HG03378 (cell line): ENCODE data around the gene EXOC6B.
"Not testable (repeated sequence)": the region's sequence is repeated elsewhere in the genome, so short reads cannot be mapped to it uniquely, and the experiment has no call there.

Experiments used
- ATAC-seq: cut with Tn5 transposase; IDR thresholded peaks from one replicate; pipeline ENCODE4 v1.9.1; 2021; ENCODE audit warnings: mild to moderate bottlenecking, moderate library complexity; ENCODE audit not compliant: unreplicated experiment

EXOC6B gene

GRCh38 chr2:72484622-72485021, 341.2 kb downstream of the EXOC6B start:
- not testable (repeated sequence) for ATAC-seq

GRCh38 chr2:72483346-72483745, 342.5 kb downstream of the EXOC6B start:
- no peak for ATAC-seq

- no peak for ATAC-seq
Measured at GRCh38 chr2:72475246-72475645, 350.6 kb downstream of the EXOC6B start.

- ATAC-seq: no peak
Measured at GRCh38 chr2:72457801-72458516, 367.9 kb downstream of the EXOC6B start.

GRCh38 chr2:72454189-72454588, 371.6 kb downstream of the EXOC6B start:
- ATAC-seq: no peak

GRCh38 chr2:72442270-72442669, 383.6 kb downstream of the EXOC6B start:
- no peak for ATAC-seq

- ATAC-seq: no peak
Measured at GRCh38 chr2:72439892-72440291, 385.9 kb downstream of the EXOC6B start.

DNA sequence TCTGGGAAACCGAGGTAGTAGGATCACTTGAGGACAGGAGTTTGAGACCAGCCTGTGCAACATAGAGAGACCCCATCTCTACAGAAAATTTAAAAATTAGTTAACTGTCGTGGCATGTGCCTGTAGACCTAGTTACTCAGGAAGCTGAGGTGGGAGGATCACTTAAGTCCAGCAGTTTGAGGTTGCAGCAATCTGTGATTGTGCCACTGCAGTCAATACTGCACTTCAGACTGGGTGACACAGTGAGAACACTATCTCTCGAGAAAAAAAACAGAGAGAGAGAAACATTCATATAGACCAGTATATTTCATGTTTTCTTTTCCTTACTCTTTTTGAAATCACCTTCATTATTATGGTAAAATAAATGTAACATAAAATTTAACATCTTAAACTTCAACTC, 387.5 kb downstream of the EXOC6B start:
- ATAC-seq: no peak

- ATAC-seq: no peak
Measured at GRCh38 chr2:72431737-72432136, 394.1 kb downstream of the EXOC6B start.

DNA sequence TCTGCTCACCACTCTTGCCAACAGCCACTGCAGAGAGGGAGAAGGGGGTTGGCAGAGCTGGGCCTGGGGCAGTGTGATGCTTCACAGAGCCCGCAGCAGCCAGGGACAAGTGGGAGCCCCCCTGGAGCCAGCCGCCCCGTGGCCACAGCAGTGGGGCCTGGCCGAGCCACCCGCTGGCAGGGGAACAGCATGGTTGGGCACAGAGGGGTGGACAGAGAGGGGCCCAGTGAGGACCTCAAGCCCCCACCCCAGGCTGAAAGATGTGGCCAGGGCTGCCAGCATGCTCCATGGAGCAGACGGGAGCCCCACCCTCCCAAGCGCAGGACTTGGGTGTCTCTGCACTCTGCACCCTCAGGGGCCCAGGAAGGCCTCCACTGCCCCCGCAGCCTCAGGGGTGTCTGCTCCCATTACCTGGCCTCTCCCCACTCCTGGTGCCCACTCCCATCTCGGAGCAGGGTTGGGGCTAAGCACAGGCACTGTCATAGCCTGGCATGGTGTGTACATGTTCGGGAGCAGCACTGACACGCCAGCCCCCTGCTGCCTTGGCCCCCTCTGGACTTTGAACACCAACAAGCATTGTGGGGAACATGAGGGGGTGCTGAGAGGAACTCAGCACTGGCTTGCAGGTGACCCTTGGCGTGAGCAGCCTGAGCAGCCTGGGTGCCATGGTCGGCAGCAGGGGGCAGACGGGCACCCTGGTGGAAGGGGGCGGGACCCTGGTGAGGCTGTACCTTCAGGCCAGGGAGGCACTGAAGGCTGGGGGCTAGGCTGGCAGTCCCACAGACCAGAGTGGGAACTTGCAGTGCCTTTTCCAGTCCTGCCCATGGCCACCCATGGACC, 398.6 kb downstream of the EXOC6B start:
- no peak for ATAC-seq

DNA sequence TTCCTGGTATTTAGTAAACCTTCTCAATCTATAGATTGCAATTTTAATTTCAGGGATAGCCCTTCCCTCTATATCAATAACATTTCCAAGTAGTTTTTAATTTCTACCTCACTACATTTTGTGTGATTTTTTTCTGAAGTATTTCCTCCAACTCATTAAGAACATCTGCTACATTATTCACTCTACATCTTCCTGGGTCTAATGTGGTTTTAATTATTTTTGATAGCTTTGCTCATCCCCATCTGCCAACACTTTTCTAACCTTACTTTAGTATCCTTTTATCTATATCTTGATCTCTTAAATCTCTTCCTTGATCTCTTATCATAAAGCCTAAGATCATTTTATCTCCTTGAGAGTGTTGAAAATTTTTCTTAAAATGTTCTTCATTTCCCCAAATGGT, 399.8 kb downstream of the EXOC6B start:
- ATAC-seq: no peak

GRCh38 chr2:72423756-72424155, 402.1 kb downstream of the EXOC6B start:
- no peak for ATAC-seq

- ATAC-seq: not testable (repeated sequence)
Measured at GRCh38 chr2:72421771-72422379, 404.0 kb downstream of the EXOC6B start.

DNA sequence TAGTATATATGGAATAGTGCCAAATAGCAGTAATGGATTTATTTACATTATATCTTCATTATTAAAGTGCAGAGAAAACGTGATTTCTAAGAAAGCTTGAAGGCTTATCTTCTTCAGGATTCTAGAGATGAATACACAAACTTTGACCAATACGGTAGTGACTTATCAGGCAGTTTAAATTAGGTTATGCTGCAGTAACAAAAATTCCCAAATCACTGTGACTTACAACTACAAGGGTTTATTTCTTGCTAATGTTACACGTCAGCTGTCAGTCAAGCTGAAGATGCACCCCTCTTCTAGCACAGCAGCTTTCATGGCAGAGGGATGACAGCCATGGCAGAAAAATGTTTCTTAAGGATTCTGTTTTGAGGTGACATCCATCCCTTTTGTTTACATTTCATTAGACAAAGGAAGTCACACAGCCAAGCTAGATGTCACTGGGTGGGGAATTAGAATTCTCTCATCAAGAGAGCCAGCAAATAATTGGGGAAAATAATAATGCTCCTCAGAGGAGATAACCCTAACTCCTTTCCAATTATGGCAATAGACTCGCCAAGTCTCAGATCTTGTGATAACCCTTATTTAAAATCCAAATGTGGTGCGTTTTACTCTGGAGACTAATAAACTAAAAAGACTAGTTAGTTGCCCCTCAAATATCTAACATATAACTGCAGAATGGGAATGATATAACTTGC, 409.9 kb downstream of the EXOC6B start:
- ATAC-seq: no peak

DNA sequence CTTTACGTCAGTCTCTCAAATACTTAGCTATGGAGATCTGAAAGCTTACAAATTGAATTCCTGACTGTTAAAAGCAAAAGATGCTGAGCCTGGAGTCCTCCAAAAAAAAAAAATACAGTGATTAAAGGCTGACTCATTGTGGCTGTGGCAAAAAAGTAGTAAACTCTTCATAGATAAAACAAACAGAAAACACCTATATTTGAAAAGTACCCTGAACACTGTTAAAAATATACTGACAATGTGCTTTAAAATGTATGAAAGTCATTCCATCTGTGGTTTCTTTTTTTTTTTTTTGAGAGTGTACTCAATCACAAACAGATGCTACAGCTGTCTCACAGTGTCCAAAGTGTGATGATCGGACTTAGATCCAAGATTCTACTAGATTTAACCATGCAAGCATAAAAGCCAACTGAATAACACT, 410.6 kb downstream of the EXOC6B start:
- no peak for ATAC-seq

DNA sequence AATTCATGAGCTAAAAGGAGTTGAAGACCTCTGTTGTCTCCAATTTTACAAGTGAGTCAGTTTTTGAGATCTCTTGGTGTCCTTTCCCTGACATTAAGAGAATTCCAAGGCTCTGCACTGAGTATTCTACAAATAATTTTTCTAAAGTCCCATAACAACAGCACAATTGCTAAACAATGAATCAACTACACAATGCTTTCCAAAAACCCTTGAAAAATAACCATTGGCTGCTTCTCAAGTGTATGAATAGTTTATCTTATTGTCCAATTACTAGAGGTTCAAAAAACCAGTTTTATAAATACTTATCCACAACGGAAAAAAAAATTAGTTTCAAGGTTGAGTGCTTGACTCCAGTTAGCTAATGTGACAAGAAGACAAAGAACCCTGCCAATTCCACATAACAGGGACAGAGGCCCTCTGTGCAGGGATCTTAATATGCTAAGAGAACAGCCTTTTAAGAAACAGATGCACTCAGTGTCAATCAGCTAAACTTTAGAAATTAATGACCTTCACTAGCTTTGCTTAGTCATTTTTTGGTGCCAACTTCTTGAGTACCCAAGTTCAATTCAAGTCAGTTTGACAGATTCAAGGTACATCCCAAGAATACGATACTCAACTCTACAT, 411.6 kb downstream of the EXOC6B start:
- ATAC-seq: no peak

DNA sequence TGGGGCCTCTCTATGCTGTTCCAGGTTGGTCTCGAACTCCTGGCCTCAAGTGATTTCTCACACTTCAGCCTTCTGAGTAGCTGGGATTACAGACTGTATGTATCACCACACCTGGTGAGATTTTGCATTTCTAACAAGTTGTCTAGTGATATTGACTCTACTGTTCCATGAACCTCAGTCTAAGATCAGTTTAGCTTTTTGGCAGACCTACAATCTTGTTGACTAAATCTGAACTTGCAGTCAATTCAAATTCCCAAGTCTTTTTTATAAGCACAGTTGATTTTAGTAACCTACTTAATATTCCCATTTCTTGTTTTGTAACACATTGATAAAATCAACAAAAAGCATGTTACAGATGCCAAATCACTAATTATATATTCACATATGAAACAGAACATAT, 412.1 kb downstream of the EXOC6B start:
- ATAC-seq: no peak

- no peak for ATAC-seq
Measured at GRCh38 chr2:72412214-72412613, 413.6 kb downstream of the EXOC6B start.

- no peak for ATAC-seq
Measured at GRCh38 chr2:72399879-72400278, 426.0 kb downstream of the EXOC6B start.

- ATAC-seq: no peak
Measured at GRCh38 chr2:72395096-72395495, 430.7 kb downstream of the EXOC6B start.
